Purkinje cell (primary cell): Measurements from ENCODE around the gene TRABD2A. TPM values are rescaled to one million over a fixed set of nuclear protein-coding genes. Genes with fewer than 3 reads are reported as not detected.

ENCODE experiments used
- polyA plus RNA-seq: library from polyadenylated mRNA; unstranded; fragments of >200 nt; fragmentation: Nextera tagmentation; gene quantifications from 2 replicates; pipeline ENCODE4 v1.2.1, GENCODE V29; 2014

TRABD2A gene
- polyA plus RNA-seq, result 3.2 TPM in 1 of 2 replicates, not detected in the other

GRCh38 chr2:84880645-84881521 is at the start of gene TRABD2A:
Gene TRABD2A, minus strand, starts transcription at chr2:84881084. Its CDS starts 45 bp downstream, at chr2:84881039.

GRCh38 chr2:84905181-84906107 is 24.6 kb upstream of the TRABD2A start, which contains the start of gene TMSB10:
Gene TMSB10, plus strand, starts transcription at chr2:84905656.

Other genes with a start within 250 kb of the TRABD2A start
- gene TMSB10, start 24.6 kb upstream of the TRABD2A start, polyA plus RNA-seq, result 60.2 and 1,210 TPM in 2 replicates
- gene KCMF1, start 90.1 kb upstream of the TRABD2A start, polyA plus RNA-seq, result 5.0 and 8.7 TPM in 2 replicates